Activated T-cell treated with anti-CD3 and anti-CD28 coated beads, Interleukin-2, amount 50 U/mL, for 1 hour (primary cell): ENCODE measurements around the gene MSL2.
"Not testable (repeated sequence)": the region's sequence is repeated elsewhere in the genome, so short reads cannot be mapped to it uniquely, and the experiment has no call there.

Experiments used
- DNase-seq: peaks from one replicate; pipeline ENCODE4 v3.0.0-alpha.2; 2020

The MSL2 gene

GRCh38 chr3:136141891-136142290 lies 54.2 kb downstream of the MSL2 start:
- DNase-seq, result no peak

- no peak for DNase-seq
Measured at GRCh38 chr3:136141291-136141785, 54.8 kb downstream of the MSL2 start.

GRCh38 chr3:136136454-136136853 lies 59.7 kb downstream of the MSL2 start:
- no peak for DNase-seq

- no peak for DNase-seq
Measured at GRCh38 chr3:136135039-136135802, 60.9 kb downstream of the MSL2 start.

- no peak for DNase-seq
Measured at GRCh38 chr3:136134091-136134490, 62.0 kb downstream of the MSL2 start.

GRCh38 chr3:136131647-136132046 lies 64.5 kb downstream of the MSL2 start:
- not testable (repeated sequence) for DNase-seq

- DNase-seq, result no peak
Measured at GRCh38 chr3:136122006-136122405, 74.1 kb downstream of the MSL2 start.

GRCh38 chr3:136120373-136121348 lies 75.5 kb downstream of the MSL2 start:
- DNase-seq, result no peak

GRCh38 chr3:136119783-136120182 lies 76.4 kb downstream of the MSL2 start:
- DNase-seq, result not testable (repeated sequence)

- not testable (repeated sequence) for DNase-seq
Measured at GRCh38 chr3:136119332-136119731, 76.8 kb downstream of the MSL2 start.

- DNase-seq, result no peak
Measured at GRCh38 chr3:136114421-136114820, 81.7 kb downstream of the MSL2 start.

- no peak for DNase-seq
Measured at GRCh38 chr3:136110481-136110880, 85.7 kb downstream of the MSL2 start.

- no peak for DNase-seq
Measured at GRCh38 chr3:136109499-136109898, 86.6 kb downstream of the MSL2 start.

- DNase-seq, result no peak
Measured at GRCh38 chr3:136106101-136106500, 90.0 kb downstream of the MSL2 start.

- no peak for DNase-seq
Measured at GRCh38 chr3:136105044-136105443, 91.1 kb downstream of the MSL2 start.
